Right renal pelvis (tissue), 4 donors: ENCODE data around the gene RNF135. TPM values are rescaled to one million over a fixed set of nuclear protein-coding genes. Genes with fewer than 3 reads are reported as not detected.
"Not testable (repeated sequence)": the region's sequence is repeated elsewhere in the genome, so short reads cannot be mapped to it uniquely, and the experiment has no call there.

Source experiments
- DNase-seq, 4 donors: peaks; one replicate each; pipeline ENCODE4 v3.0.0-alpha.2; 2013; ENCODE audit warnings: low read depth in 4 of 4, low spot score in 3 of 4, missing footprints in 1 of 4
- polyA plus RNA-seq, 4 donors: library from polyadenylated mRNA; unstranded; fragments of 120-200 nt; gene quantifications; one replicate each; pipeline ENCODE4 v1.2.1, GENCODE V29; 2013; ENCODE audit not compliant: insufficient read length in 4 of 4

RNF135 gene
- polyA plus RNA-seq, 4 donors, result 18.7 to 20.7 (median 19.4) TPM

DNA sequence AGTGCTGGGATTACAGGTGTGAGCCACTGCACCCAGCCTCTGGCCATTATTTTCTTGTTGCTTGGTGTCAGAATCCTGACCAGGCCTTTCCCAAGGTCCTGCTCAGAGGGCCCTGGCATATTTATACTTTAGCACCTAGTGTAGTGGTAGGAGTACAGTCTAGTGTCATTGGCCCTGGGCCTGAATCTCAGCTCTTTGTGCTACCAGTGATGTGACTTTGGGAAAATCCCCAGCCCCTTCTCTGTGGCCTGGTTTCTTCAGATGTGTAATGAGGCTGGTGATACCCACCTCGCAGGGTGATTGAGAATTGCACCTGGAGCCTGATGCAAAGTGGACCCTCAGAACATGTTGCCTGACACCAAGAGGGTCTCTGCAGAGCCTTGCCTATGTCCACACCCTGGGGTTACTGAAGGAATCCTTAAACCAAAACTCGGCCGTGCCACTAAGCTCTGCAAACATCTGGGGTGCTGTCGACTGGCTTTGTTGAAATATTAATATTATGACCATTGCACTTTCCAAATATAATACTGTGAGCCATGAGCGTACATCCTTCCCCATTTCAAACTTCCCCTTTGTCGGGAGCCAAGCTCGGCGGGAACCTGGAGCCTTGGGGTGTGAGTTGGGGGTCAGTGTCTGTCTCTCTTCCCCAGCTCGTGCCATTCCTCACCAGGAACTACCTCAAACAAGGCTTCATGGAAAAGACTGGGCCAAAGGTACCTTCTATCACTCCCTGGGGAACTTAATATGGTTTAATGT, 18.0 kb upstream of the RNF135 start:
- DNase-seq, result no peak

DNA sequence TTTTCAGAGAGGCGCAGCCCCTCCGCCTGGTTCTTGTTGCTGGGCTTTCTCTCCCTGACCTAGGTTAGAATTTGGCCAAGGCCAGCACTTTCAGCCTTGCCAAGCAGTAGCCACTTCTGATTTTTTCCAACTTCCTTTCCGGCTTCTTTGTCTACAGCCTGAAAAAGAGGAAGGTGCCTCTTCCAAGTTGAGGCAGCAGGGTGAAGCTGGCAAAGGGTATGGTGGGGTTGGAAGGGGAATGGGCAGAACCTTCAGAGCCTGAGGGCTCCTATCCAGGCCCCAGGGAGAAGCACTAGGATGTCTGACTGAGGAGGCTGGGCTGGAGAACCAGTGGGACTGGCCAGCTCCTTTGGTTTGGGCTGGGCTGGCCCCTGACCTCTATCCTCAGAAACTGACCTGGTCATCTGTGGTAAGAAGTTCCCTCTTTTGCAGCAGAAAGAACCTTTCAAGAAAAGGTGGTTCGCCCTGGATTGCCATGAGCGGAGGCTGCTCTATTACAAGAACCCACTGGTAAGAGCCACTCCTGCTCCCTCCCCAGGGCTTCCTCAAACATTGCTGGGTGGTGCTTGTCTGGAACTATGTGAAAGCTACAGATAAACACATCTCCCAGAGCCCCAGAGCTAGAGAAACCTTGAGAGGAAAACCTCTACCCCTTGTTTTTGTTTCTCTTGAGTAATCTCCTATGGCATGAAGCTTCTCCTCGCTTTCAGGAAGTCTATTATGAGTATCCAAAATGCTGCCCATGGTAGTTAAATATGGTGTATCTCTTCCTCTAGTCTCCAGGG, 16.6 kb upstream of the RNF135 start:
- DNase-seq, result no peak

DNA sequence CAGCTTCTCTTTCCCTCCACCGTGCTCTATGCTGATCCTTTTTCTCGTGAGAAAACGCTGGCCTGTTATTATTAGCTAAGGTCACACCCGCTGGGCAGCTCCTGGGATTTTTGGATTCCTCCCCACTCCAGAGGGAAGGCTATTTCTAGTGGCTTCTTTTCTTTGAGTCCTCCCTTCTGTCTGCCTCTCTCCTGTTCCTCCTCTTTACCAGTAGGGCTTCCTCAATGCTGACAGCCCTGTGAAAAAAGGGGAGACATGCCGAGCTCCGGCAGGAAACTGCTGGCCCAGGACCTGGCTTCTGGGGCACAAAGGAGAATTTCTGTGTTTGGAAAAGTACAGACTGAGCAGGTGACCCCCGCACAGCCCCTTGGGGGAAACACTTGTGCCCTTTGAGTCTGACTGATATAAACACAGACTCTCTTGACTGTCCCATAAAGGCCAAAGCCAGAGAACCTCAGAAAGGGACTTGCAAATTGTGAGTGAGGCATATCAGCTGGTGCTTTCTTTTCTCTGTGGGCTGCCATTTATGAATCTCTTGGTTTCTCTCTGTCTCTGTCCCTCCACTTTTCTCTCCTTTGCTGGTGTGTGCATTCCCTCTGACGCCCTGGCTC, 14.0 kb upstream of the RNF135 start:
- no peak for DNase-seq

DNA sequence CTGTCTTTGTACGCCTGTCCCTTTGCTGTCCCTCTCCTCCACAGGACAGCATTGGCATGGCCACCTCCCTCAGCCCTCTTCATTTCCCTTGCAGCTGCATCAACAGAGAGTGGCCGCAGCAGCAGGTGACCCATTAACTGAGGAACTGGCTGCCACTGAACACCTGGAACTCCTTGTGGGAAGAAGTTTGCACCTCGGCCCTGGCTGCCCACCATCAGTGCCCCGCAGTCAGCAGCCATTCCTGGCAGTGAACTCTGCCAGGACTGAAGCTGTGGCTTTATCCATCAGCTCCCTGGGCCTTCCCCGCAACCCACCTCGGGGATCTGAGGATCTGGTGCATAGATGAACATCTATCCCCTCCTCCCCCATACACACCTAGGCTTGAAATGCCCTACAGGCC, 13.1 kb upstream of the RNF135 start:
- DNase-seq, result no peak

DNA sequence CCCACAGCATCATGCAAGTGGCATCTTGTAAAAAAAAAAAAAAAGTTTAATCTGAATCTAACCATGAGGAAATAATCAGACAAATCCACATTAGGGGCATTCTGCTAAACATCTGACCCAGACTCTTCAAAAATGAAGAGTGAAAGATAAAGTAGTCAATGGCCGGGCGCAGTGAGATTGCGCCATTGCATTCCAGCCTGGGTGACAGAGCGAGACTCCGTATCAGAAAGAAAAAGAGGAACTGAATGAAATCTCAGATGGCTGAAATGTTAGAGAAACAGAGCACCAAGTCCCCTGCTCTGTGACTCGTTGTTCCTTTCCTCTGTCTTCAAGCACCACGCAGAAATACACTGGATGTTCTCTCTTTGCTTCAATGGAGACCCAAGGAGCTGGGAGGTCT, 12.7 kb upstream of the RNF135 start:
- no peak for DNase-seq

DNA sequence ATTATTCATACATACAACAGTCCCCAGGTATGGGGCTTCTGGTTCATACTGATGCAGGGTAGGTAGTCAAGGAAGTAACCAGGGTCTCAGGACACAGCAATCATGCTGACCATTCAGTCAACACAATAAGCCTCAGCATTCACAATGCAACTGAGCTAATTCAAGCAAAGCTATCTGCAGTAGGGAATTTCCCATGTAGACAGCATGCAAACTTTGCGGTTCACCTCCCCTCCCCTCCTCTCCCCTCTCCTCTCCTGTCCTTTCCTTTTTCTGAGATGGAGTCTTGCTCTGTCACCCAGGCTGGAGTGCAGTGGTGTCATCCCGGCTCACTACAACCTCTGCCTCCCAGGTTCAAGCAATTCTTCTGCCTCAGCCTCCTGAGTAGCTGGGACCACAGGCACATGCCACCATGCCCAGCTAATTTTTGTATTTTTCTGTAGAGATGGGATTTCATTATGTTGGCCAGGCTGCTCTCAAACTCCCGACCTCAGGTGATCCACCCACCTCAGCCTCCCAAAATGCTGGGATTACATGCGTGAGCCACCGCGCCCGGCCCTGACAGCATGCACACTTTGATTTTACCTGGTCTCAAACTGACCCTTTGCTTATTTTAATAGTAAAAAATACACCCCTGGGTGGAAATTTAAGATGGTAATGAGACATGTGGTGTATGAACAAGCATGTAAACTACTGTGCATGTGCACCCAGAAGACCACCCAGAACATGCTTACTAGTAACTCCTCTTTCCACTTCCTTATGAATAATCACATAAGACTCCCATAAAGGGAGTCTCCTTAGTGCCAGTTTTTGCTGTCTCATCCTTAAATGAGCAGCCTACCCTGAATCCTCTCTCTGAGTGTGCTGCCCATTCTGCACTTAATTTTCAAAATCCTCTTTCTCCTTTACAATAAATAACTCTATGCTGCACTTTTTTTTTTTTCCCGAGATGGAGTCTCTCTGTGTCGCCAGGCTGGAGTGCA, 9.3 kb upstream of the RNF135 start:
- DNase-seq, result no peak

DNA sequence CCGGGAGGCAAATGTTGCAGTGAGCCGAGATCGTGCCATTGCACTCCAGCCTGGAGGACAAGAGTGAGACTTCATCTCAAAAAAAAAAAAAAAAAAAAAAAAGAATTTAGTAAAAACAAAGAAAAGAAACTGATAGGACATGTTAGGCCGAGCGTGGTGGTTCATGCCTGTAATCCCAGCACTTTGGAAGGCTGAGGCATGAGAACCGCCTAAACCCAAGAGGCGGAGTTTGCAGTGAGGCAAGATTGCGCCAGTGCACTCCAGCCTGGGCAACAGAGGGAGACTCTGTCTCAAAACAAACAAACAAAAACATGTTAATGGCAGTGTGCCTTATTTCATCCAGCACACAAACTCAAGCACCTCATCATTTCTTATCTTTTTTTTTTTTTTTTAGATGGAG, 6.5 kb upstream of the RNF135 start:
- DNase-seq, result not testable (repeated sequence)

DNA sequence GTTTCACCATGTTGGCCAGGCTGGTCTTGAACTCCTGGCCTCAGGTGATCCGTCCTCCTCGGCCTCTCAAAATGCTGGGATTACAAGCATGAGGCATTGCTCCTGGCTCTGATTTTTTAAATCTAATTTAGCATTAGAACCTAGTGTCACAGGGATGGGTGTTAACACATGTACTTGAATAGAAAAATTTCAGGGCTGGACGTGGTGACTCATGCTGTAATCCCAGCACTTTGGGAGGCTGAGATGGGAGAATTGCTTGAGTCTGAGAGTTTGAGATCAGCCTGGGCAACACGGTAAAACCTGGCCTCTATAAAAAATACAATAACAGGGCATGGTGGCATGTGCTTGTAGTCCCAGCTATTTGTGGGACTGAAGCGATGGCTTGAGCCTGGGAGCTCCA, 6.0 kb upstream of the RNF135 start:
- no peak for DNase-seq

DNA sequence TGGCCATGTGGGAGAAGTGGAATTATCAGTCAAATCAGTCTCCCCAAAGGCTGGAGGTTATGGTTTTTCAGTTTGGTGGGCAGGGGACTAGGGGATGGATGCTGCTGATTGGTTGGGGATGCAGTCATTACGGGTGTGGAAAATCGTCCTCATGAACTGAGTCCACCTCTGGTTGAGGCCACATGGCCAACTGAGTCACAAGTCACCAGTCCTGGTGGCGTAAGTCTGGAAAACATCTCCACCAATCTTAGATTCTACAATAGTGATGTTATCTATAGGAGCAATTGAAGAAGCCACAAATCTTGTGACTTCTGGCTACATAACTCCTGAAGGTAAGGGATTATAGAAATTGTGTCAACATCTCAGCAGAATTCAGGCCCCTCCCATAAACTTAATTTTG, 5.2 kb upstream of the RNF135 start:
- no peak for DNase-seq

DNA sequence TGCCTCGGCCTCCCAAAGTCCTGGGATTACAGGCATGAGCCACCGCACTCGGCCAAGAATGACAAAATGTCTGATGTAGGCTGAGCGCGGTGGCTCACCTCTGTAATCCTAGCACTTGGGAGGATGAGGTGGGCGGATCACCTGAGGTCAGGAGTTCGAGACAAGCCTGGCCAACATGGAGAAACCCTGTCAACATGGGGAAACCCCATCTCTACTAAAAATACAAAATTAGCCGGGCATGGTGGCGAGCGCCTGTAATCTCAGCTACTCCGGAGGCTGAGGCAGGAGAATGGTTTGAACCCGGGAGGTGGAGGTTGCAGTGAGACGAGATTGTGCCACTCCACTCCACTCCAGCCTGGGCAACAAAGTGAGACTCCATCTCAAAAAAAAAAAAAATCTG, 2.9 kb upstream of the RNF135 start:
- not testable (repeated sequence) for DNase-seq

DNA sequence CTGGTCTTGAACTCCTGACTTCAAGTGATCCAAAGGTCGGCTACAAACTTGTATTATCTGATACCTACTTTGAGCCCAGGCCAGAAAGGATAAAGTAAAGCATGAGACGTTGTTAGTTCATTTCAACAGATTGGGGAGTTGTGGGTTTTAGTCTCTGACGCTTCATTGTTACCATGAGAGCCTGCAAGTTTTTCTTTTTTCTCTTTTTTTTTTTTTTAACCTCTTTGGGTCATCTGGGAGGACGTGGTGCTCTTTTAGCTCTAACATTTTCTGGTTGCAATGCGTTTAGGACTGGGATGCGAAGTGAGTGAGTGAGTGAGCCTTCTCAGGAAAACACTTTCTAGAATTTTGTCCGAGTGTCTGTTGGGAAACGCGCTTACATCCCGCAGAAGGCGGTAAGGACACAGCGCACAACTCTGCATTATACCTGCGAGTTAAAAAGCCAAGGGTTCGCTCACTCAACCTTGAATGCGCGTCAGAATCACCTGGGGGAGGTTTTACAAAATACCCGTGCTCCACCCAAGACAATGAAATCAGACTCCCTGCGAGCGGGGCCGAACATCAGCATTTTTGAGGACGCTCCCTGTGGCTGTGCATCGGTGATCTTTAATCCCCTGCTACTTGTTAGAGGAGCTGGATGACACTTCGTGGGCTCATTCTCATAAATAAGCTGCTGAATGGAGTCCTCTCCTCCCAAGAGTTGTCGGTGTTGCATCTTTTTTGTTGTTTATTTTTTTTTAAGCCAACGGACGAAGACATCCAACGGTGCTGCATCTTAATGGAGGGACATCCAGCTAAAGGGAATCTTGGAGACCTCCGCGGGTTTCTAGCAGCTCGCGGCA, 629 bp upstream of the RNF135 start:
- peak in 3 of 4 donors; percentile 20 to 49 (median 43) for DNase-seq

DNA sequence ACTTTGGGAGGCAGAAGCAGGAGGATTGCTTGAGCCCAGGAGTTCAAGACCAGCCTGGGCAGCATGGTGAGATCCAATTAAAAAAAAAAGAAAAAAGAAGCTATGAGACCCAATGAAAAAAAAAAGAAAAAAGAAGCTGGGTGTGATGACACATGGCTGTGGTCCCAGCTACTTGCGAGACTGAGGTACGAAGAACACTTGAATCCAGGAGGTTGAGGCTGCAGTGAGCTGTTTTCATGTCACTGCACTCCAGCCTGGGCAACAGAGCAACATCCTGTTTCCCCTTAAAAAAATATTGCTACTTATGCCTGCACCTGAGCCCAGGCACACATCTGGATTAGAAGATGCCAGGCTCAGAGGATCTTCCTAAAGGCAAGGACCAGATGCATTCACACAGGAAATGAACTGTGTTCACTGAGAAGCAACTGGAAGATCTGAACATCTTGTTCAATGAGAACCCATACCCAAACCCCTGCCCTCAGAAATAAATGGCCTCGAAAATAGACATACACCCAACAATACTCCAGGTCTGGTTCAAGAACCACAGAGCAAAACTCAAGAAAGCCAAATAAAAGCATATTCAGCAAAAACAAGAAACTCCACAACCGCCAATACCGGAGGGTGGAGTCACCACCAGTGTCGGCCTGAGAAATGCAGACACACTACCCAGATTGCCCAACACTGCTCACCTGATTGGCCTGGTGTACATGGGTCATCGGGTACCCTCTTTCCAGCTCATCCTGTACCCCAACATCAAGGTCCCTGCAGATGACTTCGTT, 4.4 kb downstream of the RNF135 start:
- DNase-seq, result no peak

DNA sequence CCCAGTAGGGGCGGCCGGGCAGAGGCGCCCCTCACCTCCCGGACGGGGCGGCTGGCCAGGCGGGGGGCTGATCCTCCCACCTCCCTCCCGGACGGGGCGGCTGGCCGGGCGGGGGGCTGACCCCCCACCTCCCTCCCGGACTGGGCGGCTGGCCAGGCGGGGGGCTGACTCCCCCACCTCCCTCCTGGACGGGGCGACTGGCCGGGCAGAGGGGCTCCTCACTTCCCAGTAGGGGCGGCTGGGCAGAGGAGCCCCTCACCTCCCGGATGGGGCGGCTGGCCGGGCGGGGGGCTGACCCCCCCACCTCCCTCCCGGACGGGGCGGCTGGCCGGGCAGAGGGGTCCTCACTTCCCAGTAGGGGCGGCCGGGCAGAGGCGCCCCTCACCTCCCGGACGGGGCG, 9.1 kb downstream of the RNF135 start:
- DNase-seq, result not testable (repeated sequence)

DNA sequence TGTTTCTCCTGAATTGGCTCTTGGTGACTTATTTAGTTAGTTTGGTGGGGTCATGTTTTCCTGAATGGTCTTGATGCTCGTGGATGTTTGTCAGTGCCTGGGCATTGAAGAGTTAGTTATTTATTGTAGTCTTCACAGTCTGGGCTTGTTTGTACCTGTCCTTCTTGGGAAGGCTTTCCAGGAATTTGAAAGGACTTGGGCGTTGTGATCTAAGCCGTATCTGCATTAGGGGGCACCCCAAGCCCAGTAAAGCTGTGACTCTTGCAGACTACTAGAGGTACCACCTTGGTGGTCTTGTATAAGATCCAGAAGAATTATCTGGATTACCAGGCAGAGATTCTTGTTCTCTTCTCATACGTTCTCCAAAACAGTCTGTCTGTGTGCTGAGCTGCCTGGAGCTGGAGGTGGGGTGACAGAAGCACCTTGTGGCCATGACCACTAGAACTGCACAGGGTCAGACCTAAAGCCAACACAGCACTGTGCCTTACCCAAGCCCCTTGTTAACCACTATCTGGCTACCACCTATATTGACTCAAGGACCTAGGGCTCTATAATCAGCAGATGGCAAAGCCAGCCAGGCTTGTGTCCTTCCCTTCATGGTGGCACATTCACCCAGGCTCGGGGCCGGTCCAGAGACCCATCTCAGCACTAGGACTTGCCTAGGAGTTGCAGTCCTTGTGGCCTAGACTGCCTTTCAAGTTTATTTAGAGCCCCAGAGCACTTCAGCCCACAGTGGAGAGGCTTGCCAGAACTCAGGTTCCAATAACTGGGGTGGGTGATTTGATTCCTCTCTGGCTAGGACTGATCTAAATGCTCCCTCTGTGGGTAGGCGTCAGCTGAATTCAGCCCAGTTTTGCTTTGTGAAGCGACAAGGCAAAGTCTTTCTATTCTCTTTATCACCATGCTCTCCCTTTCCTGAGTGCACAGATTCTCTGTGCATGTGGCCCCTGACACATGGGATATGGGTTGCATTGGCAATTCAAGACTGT, 11.0 kb downstream of the RNF135 start:
- DNase-seq, result no peak

DNA sequence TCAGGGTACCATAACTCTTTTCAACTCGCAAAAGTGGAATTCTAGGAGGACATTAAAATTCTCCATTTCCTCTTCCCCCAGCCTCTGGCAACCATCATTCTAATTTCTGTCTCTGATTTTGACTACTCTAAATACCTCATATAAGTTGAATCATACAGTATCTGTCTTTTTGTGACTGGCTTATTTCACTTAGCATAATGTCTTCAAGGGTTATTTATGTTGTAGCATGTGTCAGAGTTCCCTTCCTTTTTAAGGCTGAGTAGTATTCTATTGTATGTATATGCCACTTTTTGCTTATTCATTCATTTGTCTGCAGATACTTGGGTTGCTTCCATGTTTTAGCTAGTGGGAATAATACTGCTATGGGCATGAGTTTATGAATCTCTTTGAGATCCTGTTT, 12.0 kb downstream of the RNF135 start:
- DNase-seq, result no peak

DNA sequence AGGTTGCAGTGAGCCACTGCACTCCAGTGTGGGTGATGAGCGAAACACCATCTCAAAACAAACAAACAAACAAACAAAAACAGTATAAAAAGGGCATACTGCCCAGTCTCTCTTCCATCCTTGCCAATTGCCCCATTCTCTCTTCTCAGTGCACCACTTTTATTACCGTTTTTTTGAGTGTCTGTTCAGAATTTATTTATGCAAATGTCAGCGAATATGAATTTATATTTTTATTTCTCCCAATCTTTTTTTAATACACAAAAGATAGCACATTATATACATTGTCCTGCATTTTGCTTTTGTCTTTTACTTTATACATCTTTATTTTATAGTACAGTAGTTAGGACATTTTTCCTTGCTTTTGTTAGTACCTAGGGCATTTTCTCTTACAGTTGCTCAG, 19.6 kb downstream of the RNF135 start:
- DNase-seq, result no peak

DNA sequence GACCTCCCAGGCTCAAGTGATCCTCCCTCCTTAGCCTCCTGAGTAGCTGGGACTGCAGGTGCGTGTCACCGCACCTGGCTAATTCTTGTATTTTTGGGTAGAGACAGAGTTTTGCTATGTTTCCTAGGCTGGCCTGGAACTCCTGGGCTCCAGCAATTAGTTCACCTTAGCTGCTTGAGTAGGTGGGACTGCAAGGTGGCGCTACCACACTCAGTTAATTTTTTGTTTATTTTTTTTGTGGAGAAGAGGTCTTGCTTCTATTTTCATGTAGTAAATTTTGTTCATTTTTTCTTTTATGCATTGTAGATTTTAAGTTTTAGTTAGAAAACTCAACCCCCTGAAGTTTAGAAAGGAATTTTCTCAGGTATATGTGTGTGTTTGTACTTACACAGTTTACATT, 21.7 kb downstream of the RNF135 start:
- no peak for DNase-seq

DNA sequence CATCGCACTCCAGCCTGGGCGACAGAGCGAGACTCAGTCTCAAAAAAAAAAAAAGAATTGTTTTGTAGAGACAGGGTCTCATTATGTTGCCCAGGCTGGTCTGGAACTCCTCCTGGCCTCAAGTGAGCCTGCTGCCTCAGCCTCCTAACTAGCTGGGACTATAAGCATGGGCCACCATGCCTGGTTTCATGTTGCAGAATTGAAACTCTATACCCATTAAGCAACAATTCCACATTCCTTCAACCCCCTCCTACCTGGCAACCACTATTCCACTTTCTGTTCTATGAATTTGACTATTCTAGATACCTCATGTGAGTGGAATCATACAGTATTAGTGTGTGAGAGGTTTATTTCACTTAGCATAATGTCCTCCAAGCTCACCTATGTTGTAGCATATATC, 24.5 kb downstream of the RNF135 start:
- no peak for DNase-seq
